NOMO-1 treated with DMSO at 0.1 percent for 48 hours (cell line): ENCODE results near the gene NUP50.

Experiments
- DNase-seq: peaks from one replicate; lab custom pipeline; 2025; ENCODE audit not compliant: unreplicated experiment; lab: John Stamatoyannopoulos, UW

The NUP50 gene

GRCh38 chr22:45192701-45193187, 29.0 kb downstream of the NUP50 start:
- DNase-seq: no peak

GRCh38 chr22:45194686-45195085, 31.0 kb downstream of the NUP50 start:
- DNase-seq: no peak

- DNase-seq: no peak
Observed at GRCh38 chr22:45195616-45196015, 31.9 kb downstream of the NUP50 start.

- no peak for DNase-seq
Observed at GRCh38 chr22:45196308-45196707, 32.6 kb downstream of the NUP50 start.

- no peak for DNase-seq
Observed at GRCh38 chr22:45196926-45197605, 33.3 kb downstream of the NUP50 start.

GRCh38 chr22:45197606-45198462, 34.1 kb downstream of the NUP50 start:
- DNase-seq: no peak

GRCh38 chr22:45198463-45198795, 34.7 kb downstream of the NUP50 start:
- no peak for DNase-seq

GRCh38 chr22:45199723-45200122, 36.0 kb downstream of the NUP50 start:
- no peak for DNase-seq

GRCh38 chr22:45200230-45200629, 36.5 kb downstream of the NUP50 start:
- no peak for DNase-seq

GRCh38 chr22:45200860-45201511, 37.3 kb downstream of the NUP50 start:
- DNase-seq: no peak

- DNase-seq: no peak
Observed at GRCh38 chr22:45201678-45202332, 38.1 kb downstream of the NUP50 start.

GRCh38 chr22:45202333-45203149, 38.8 kb downstream of the NUP50 start:
- no peak for DNase-seq

- DNase-seq: no peak
Observed at GRCh38 chr22:45203150-45203951, 39.6 kb downstream of the NUP50 start.

- DNase-seq: no peak
Observed at GRCh38 chr22:45204241-45204640, 40.5 kb downstream of the NUP50 start.

- no peak for DNase-seq
Observed at GRCh38 chr22:45204819-45205218, 41.1 kb downstream of the NUP50 start.

- DNase-seq: no peak
Observed at GRCh38 chr22:45205276-45205925, 41.7 kb downstream of the NUP50 start.

GRCh38 chr22:45206233-45206632, 42.5 kb downstream of the NUP50 start:
- DNase-seq: no peak

- no peak for DNase-seq
Observed at GRCh38 chr22:45207533-45207932, 43.8 kb downstream of the NUP50 start.

GRCh38 chr22:45207981-45208664, 44.4 kb downstream of the NUP50 start:
- no peak for DNase-seq
